SIG-M5 treated with dmso at 0.1 percent for 504 hours (cell line): ENCODE data around the gene THADA.

Source experiments
- DNase-seq: peaks from one replicate; lab custom pipeline; 2025; ENCODE audit not compliant: unreplicated experiment; lab: John Stamatoyannopoulos, UW

The THADA gene

DNA sequence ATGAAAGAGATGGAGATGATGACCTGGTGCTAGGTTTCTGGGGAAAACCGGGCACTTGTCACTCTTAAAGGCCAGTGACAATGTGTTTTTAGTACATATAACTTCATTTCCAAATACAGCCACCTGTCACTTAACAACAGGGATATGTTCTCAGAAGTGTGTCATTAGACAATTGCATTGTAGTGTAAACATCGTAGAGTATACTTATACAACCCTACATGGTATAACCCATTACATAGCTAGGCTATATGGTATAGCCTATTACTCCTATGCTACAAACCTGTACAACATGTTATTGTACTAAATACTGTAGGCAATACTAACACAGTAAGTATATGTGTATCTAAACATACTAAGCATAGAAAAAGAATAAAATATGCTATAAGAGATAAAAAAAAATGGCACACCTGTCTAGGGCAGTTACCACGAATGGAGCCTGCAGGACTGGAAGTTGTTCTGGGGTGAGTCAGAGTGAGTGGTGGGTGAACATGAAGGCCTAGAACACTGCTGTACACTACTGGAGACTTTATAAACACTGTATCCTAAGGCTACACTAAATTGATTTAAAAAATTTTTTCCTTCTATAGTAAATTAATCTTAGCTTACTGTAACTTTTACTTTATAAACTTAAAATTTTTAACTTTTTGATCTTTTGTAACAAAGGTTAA, 123.2 kb downstream of the THADA start:
- DNase-seq: no peak

DNA sequence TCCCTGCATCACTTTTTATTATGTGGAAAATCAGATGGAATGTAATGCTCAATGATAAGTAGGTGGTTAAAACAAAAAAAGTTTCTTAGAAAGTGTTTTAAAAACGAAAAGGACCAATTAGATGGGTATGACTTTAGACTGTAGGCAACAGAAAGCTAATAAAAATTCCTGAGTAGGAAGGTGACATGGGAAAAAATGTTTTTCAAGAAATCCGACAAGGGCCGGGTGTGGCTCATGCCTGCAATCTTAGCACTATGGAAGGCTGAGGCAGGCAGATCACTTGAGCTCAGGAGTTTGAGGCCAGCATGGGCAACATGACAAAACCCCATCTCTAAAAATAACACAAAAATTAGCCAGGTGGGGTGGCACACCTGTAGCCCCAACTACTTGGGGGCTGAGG, 126.1 kb downstream of the THADA start:
- no peak for DNase-seq

DNA sequence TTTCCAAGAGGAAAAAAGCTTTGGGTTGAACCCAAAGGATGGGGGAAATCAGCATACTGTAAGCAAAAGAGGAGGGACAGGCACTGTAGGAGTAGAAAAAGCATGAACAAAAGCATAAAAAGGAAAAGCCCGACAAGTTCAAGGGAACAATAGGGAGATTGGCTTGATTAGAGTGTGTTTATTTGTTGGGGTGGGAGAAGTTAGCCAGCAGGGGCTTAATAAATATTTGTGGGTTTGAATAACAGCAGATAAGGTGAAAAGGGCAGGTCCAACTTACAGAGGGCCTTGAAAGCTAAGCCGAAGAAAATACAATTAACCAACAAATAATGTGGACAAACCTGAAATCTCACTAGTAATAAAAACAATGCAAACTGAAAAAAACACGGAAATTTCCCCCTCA, 126.7 kb downstream of the THADA start:
- no peak for DNase-seq

DNA sequence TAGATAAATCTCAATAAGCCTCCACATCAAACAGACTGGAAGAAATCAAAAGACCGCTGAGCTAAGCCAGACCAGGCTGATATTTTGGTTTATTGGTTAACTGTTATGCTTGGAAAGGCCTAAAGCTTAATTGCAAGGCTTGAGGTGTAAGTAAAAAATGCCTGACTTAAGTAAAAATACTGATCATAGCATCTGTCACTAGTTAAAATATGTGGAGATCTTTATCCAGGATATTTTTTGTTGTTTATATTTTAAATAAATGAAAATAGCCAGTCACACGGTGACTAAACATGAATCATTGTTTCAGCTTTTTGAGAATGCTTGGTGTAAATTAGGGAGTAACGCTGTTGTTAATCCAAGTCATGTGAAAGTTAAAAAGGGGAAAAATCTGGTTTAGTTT, 127.9 kb downstream of the THADA start:
- no peak for DNase-seq

DNA sequence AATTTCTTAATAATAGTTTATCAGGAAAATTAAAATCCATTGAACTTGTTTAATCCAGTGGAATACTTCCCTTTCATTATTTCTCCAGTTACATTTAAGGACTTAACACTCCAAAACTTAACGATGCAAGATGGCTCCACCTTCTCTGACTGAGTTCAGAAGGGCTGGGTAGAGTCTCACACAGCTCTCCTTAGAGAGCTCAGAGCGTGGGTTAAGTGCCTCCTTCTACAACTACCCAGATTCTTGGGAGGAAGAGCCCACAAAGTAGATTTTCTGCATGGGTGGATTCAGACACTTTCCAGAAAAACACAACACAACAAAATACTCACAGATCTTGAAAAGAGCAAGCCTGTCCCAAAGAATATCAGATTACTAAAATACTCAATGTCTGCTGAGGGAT, 130.6 kb downstream of the THADA start:
- no peak for DNase-seq

DNA sequence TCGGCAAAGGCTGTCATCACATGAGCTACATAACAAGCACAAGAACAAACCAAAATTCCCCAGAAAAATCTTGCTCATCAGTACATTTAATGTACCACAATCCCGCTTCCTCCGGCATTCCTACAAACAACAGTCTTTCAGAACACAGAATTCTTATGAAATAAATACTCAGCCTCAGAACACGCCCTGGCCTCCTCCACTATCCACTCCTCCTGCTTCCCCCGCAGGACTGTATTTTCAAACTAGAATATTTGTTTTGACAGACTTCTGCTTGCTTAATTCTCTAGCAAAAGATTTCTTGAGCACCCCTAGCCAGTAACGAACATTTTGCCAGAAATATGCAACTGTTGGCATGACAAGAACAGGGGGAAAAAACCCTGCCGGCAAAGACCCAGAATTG, 131.2 kb downstream of the THADA start:
- peak; percentile 21 for DNase-seq

DNA sequence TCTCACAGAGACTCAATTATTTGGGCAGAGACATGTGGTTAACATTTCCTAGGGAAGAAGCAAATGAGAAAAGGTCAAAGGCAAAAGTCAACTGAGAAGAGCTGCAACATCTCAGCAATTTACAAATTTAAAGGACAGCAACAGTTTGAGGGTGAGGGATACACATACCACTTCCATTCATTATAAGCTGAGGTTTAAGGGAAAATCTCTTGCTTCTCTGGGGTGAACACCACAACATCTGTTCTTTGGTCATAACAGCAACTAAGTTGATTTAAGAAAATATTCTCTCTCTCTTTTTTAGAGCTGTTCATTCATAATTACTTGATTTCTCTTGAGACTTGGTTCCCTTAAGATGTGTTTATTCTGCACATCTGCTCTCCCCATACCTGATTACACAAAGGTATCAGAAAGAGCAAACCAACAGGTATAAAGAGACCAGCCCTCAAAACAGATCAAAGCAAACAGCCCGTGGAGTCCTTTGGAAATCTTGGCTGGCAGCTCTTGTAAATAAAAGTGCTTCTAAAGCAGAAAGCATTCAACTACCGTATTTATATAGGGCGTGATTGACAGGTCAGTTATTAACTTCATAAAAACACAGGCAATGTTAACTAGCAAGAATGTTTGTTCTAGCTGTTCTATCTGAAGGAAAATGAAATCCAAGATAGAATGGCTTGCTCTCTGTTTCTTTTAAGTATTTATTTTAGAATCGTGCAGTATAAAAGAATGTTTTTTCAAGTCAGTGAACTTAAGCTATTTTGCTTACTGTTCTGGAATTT, 132.8 kb downstream of the THADA start:
- peak; percentile 52 for DNase-seq

DNA sequence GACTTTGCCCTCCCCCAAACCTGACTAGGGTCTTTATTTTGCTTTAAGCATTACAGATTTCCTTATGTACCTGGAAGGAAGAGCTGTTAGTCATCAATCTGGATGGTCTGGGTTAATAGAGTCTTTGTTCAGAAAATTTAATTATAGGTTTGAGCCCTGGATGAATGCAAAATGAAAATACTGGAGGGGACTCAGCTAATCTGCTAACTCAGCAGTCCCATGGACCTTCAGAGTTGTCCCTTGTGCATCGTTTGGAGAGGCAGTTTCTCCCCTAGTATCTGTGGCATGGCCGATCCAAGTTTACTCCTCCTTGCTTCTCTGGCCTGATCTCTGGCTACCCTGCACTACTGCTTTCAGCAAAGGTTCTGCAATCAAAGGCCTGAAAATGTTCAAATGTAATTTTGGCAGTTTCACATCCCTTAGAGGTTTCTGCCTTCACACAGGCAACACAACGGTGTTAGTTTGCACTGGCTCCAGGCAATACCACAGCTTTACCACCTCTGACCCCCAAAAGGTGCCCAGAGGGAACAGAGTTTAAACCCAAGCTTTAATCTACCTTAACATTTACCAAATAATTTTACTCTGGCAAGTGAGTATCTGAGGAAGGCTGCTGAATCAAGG, 134.3 kb downstream of the THADA start:
- peak; percentile 74 for DNase-seq

DNA sequence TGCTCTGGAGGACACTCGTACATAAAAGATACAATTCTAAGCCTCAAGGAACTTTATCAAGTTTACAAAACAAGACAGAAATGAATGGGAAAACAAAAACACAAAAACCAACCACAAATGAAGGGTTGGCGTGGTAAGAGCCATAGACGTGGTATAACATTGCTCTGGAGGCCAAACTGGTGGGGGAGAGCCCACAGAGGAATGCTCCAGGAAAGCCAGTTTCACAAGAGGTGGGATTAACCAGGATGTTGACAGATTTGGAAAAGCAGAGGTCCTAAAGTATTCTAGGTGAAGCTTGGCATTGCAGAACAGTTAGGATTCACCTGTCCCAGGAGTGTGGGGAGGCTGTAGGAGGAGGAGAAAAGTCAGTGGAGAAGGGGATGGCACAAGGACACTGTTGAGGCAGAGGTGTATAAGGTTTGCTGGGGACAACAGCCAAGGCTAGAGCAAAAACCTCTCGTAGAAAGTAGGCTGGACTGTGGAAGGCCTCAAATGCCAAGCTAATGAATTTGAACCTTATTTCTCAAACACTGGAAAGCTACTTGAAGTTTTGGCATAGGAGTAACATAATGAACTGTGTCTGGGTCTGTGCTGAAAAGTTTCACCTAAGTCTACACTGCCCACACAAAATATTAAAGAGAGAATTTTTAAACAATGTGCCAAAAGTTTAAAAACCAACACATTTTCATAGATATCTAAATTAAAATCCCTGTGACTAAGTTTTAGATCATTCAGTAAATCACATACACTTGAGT, 135.1 kb downstream of the THADA start:
- DNase-seq: no peak

DNA sequence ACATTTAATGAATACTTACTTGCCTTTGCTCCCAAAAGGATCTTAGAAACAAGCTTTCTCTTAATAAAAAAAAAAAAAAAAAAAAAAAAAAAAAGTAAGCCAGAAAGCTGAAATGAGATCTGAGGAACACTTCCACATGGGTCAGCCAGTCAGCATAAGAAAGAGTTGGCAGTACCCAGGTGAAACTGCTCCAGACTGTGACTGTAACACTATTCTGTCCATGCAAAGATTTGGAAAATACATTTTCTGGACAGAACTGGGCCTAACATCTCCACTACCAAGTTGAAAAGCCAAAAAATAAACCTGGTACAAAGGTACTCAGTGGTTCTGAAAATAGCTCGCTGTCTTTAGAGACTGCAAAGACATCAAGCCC, 135.7 kb downstream of the THADA start:
- no peak for DNase-seq

DNA sequence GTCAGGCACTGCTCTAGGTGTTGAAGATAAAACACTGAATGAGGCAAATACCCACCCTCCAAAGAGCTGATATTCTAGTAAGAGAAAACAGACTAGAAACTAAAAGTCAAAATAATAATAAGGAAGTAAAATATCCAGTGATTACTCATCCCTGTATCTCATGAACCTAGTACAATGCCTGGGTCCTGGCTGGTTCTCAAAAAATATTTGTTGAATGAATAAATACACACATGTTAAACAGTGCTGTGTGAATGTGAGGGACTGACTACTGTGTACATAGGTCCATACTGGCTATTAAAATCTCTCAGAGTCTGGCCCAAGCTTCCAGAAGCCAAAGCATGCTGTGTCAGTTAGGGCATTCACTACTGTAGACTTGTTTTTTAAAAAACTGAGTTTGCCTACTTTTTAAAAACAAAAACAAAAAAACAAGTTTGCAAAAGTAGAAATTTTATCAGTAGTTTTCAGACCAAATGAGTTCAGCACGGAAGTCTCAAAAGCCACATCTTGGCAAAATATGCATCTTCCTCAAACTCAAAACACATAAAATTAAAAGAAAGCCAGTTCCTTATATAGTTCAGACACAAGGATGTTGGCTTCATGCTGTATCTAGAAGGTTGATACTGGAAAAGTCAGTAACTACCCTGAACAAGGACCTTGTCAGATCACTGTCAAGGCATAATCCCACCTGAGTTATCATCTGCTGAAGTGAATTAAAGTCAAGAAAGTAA, 136.2 kb downstream of the THADA start:
- peak; percentile 46 for DNase-seq

DNA sequence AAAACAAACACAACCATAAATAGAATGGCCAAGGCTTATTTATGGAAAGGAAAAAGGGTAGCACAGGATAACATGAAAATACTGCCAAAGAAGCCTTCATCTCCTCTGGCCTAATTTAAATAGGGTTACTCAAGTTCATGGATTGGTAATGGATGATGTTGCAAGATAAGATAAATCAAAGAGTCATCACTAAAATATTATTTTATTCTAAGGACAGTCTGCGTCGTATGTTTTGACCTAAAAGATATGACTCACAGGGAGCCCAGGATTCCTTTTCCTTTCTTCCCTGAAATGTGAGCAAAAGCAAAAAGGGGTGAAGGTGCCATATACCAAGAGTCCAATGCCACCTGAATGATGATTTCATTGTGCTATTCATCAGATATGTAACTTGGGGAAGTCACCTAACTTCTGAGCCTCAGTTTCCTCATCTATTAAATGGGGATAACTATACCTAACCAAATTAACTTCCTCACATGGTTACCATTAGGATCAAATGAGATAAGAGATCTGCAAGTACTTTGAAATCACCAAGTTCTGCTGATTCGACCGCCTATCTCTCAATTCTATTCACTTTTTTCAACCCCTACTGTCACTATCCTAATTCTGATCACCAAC, 137.7 kb downstream of the THADA start:
- DNase-seq: no peak

DNA sequence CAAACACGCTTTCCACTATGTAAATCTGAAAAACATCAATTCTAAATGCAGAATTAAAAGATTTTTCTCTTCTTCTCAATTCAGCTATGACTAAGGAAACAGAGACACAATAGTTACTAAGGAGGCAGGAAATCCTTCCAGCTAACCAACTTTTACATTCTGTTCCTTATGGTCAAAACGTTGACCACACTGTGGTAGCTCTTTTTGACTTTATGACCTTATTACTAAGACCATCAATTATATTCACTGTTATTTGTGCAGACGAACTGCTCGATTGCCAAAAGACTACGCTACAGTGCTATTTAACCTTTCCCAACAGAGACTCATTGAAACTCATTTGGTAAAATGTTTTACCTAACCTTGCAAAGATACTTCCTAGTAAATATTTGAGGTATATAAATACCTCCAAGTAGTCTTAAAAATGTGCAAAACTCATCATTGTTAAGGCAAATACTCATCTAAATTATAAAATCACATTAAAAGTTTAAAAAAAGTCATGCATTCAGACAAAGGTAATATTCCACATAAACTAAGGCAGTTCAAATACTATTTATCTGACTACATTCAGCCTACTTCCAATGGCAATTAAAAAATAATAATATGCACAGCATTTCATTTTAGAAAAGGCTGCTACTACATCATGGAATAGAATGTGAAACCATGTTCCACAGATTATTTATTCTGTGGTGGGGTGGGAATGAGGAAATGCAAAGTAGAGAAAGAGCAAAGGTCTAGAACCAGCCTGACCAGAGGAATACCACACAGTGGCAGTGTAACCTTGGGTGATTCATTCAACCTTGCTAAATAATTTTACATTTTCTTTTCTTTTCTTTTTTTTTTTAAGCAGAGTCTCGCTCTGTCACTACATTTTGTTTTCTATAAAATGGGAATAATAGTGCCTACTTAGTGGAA, 139.9 kb downstream of the THADA start:
- DNase-seq: peak; percentile 36

DNA sequence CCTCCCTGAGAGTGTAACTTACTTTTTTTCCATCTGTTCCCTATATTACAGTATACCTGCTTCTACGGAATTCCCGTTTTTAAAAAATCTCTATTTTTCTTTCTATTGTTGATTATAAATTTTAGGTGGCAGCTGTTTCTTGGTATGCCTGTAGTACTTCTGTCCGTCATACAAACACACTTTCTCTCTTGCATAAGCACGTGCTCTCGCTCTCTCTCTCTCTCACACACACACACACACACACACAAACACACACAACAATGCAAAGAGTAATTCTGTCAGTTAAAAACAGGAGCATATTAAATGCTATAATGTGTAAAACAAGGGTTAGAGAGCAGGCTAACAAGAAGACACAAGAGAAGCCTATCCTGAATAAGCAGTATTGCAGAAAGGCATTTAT, 140.5 kb downstream of the THADA start:
- DNase-seq: no peak

DNA sequence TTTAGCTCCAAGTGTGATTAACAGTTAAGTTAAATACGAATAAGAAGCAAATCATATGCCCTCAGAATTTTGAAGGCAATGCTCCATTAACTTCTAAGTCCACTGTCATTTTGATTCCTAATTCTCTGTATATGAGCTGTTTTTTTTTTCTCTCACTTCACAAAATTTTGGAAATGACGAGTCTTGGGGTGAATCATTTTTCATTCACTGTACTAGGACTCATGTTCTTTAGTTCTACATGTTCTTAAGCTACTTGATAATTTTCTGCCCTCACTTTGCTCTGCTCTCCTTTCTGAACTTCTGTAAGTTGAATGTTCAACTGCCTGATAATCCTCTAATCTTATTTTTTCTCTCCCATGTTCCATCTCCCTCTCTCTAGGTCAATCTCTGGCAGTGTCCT, 141.0 kb downstream of the THADA start:
- DNase-seq: no peak

DNA sequence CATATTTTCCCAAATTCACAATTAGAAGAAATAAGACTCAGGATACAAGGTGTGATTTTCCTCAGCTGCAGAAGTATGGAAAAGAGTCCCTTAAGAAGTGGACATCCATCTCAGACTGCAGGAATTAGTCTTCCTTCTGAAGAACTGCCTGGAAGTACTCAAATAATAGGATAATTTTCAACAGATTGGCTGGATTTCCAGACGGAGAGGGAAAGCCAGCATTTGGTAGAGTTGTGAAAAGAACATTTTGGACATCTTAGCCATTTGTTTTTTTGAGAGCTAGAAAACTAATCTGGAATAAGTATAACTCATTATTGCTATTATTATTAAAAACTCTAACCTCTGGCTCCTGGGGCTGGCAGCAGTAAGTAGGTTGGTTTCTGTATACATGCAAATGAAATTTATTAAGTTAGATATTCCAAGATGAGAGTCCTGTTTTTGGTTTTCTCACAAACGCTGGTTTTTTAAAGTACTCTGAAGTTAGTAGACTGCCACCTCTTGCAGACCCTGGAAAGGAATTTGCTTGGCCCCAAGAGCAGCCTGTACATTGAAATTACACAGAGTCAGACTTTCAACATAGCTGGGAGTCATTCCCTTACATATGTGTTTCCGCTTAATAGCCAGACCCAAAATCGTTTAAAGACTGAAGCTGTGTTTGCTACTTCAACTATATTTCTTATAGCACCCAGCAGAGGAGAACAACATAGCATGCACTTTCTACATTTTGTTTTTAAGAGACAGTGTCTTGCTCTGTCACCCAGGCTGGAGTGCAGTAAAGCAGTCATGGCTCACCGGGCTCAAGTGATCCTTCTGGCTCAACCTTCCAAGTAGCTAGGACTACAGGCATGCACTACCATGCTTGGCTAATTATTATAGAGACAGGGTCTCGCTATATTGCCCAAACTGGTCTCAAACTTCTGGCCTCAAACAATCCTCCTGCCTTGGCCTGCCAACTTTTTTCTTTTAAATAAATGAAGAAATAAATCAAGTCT, 142.4 kb downstream of the THADA start:
- DNase-seq: no peak

DNA sequence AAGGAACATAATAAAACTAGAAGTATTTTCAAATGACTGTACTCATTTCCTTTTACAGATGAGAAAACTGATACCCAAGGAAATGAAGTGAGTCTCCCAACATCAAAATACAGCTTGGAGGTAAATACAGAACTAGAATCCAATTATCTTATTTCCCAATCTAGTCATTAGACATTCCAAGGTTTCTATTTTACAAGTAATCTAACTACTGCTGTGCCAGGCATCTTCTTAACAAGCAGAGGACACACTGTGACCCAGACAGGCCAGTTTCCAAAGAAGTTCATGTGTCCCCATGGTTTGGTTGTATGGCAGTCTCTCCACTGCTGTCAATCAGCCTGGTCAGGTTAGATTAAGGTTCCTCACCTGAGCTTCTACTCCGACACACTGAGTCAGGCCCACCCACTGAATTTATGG, 143.5 kb downstream of the THADA start:
- peak; percentile 28 for DNase-seq

DNA sequence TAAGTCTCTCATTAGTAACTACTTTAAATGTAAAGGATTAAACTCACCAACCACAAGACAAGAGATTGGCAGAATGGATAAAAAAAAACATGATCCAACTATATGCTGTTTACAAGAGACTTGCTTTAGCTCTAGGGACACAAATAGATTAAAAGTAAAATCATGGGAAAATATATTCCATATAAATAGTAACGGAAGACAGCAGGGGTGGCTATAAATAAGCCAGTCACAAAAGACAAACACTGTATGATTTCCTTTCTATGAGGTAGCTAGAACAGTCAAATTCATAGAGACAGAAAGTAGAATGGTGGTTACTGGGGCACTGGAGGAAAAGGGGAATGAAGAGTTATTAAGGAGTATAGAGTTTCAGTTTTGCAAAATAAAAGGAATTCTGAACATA, 145.2 kb downstream of the THADA start:
- no peak for DNase-seq

DNA sequence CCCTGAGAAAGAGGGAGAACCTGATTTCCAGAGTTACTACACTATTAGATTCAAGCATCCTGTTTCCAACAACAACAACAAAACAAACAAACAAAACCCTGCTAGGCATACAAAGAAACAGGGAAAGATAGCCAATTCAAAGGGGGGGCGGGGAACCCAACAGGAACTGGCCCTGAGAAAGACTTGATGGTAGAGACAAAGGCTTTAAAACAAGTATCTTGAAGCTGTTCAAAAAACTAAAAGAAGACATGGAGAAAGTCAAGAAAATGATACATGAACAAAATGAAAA, 147.1 kb downstream of the THADA start:
- no peak for DNase-seq
